Subcutaneous adipose tissue (tissue), 4 donors: ENCODE results near the gene YPEL3. TPM values are rescaled to one million over a fixed set of nuclear protein-coding genes. Genes with fewer than 3 reads are reported as not detected.

Source experiments
- CTCF ChIP-seq: fragments of 450-650 bp; IDR thresholded peaks from one replicate; pipeline ENCODE4 v1.5.1; 2016; ENCODE audit warnings: low read depth, mild to moderate bottlenecking, control low read depth, antibody characterized with exemption, moderate library complexity
- total RNA-seq, 4 donors: library from RNA; depleted of rRNA; stranded (reverse); fragments of >200 nt; gene quantifications; one replicate each; pipeline ENCODE4 v1.1.0, GENCODE V29; 2016

Gene YPEL3
- total RNA-seq, 4 donors from 2014 or later = 54.8 to 105 (median 96.5) TPM

- TF ChIP-seq CTCF = no peak
These were observed 43.8 kb upstream of the YPEL3 start for GRCh38 chr16:30139583-30140481.

- TF ChIP-seq CTCF = no peak
These were observed 41.9 kb upstream of the YPEL3 start for GRCh38 chr16:30137897-30138296.

DNA sequence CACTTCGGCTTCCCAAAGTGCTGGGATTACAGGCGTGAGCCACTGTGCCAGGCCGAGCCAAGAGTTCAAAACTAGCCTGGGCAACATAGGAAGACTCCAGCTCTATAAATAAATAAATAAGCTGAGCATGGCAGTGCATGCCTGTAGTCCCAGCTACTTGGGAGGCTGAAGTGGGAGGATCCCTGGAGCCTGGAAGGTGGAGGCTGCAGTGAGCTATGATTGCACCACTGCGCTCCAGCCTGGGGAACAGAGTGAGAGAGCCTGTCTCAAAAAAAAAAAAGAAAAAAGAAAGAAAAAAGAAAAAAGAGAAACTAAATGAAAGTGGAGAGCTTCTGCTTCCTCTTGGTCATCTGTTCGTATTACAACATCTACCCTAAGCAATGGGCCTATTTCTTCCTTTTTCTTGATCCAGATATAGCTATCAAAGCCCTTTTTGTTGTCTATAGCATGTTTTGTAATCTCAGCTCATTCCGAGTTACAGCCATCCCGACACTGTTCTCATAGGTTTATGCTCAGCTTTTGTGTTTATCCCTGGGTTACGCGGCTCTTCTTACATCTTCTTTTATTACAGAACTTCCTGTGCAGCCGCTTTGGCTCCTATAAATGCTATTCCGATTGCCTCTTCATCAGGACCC, 41.1 kb upstream of the YPEL3 start:
- no peak for TF ChIP-seq CTCF

DNA sequence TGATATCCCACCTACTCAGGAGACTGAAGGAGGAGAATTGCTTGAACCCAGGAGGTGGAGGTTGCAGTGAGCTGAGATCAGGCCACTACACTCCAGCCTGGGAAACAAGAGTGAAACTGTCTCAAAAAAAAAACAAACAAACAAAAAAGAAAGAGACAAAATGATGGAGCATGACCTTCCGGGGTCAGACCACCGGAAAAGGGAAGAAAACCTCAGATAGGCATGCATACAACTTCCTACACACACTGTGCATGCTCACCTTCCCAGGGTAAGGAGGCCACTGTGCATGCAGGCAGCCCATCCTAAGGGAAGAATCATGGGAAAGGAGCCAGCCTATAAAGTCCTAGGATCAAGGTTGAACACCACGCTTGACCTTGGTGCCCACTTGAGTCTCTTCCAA, 36.6 kb upstream of the YPEL3 start:
- TF ChIP-seq CTCF = no peak

DNA sequence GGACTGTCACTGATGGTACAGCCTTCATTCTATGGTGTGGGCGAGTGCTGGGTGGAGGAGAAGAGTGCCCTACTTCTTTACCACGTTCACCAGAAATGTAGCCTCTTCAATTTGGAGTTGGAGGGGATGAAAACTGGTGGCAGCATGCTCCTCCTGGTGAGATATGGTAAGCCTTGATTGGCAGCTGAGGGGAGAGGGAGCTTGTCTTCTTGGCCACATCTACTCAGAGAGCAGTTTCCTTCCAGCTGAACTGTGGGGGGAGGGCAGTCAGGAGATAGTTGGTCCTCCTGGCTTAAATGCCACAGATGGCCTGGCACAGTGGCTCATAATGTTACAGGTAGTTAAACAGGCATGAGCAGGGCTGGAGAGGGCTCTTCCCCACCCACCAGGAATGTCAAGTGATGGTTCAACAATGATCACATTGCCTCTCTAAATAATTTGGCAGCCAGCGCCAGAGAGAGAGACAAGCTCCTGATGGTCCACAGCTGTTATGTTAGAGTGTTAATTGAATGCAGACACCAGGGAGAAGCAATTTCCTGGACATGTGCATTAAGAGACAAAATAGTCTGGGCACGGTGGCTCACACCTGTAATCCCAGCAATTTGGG, 36.0 kb upstream of the YPEL3 start:
- no peak for TF ChIP-seq CTCF

DNA sequence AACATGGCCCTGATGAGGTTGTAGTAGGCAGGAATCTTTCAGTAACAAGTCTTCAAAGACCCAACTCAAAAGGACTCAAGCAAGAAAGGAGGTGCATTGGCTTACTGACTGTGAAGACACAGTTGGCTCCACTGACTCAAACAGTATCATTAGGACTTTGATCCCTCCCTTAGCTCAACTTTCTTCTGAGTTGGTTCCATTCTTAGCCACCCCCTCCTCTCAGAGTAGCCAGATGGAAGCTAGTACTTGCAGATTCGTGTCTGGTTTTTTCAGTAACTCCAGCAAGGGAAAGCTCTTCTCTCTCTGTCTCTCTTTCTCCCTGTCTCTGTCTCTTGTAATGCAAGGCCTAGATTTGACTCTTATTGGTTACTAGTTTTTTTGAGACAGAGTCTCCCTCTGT, 32.0 kb upstream of the YPEL3 start:
- TF ChIP-seq CTCF = no peak

DNA sequence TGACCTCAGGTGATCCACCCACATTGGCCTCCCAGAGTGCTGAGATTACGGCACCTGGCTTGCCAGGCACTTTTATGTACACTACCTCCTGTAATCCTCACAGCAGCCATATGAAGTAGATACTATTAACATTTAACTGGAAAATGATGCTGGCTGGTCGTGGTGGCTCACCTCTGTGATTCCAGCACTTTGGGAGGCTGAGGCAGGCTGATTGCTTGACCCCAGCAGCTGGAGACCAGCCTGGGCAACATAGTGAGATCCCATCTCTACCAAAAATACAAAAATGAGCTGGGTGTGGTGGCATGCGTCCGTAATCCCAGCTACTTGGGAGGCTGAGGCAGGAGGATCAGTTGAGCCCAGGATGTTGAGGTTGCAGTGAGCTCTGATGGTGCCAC, 29.0 kb upstream of the YPEL3 start:
- TF ChIP-seq CTCF = no peak
